Osteocyte (in vitro differentiated cells): ENCODE data around the gene PAPLN. TPM values are rescaled to one million over a fixed set of nuclear protein-coding genes. Genes with fewer than 3 reads are reported as not detected.
A peak's percentile ranks its signal among the peaks of the same experiment; 100 is the strongest.

Source experiments
- DNase-seq: peaks from one replicate; pipeline ENCODE4 v3.0.0; 2021; ENCODE audit warnings: mixed read lengths; ENCODE audit not compliant: unreplicated experiment; ENCODE audit errors: extremely low spot score
- H3K27ac Mint-ChIP-seq: one replicate; pipeline ENCODE4 v1.8.0; 2021; ENCODE audit warnings: mild to moderate bottlenecking, mixed read lengths; ENCODE audit not compliant: unreplicated experiment
- H3K27me3 Mint-ChIP-seq: one replicate; pipeline ENCODE4 v1.8.0; 2021; ENCODE audit warnings: mixed read lengths; ENCODE audit not compliant: unreplicated experiment
- H3K36me3 Mint-ChIP-seq: one replicate; pipeline ENCODE4 v1.8.0; 2021; ENCODE audit warnings: mixed read lengths; ENCODE audit not compliant: unreplicated experiment
- H3K4me1 Mint-ChIP-seq: one replicate; pipeline ENCODE4 v1.8.0; 2021; ENCODE audit warnings: mixed read lengths; ENCODE audit not compliant: unreplicated experiment
- H3K4me3 Mint-ChIP-seq: one replicate; pipeline ENCODE4 v1.8.0; 2021; ENCODE audit warnings: mild to moderate bottlenecking, moderate library complexity, mixed read lengths; ENCODE audit not compliant: unreplicated experiment
- H3K9me3 Mint-ChIP-seq: one replicate; pipeline ENCODE4 v1.8.0; 2021; ENCODE audit warnings: mixed read lengths; ENCODE audit not compliant: unreplicated experiment
- total RNA-seq: library from RNA; stranded (reverse); gene quantifications from 2 replicates; pipeline ENCODE4 v1.2.1, GENCODE V29; 2021
- TF ChIP-seq, protein P1 (sequence below): fragments of 200-600 bp; sonication (generic); IDR thresholded peaks from 2 replicates; pipeline ENCODE4 v1.5.0; 2021; ENCODE audit warnings: antibody characterized with exemption, mild to moderate bottlenecking, moderate library complexity

PAPLN gene
- total RNA-seq, 1 donor from 2014 or later, result 44.3 TPM

DNA sequence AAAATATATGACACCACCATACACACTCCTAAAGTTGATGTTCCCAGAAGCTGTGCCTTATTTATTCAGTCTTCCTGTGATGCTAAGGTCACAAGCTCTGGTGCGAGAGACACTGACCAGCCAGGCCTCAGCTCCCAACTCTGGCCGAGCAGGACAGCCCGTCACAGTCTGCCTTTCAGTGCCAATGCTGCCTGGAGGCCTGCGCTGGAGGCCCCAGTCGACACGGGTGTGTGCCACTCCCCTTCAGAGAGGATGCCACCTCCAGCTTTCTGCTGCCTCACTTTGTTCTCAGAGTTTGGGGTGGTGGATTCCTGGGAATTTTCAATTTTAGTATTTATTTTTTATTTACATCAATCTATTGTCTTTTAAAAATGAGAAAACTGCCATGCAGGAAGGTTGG, 7.3 kb upstream of the PAPLN start:
- Mint-ChIP-seq H3K9me3 (no peaks in the 10 kb centered on the region), H3K27ac (no peak overlapping the region), H3K27me3 (peaks cover 8% of the 10 kb centered on the region), H3K4me3 (no peak overlapping the region), H3K36me3 (peaks cover 2% of the 10 kb centered on the region), H3K4me1 (peaks cover 59% of the 10 kb centered on the region)
- TF ChIP-seq, protein P1, sequence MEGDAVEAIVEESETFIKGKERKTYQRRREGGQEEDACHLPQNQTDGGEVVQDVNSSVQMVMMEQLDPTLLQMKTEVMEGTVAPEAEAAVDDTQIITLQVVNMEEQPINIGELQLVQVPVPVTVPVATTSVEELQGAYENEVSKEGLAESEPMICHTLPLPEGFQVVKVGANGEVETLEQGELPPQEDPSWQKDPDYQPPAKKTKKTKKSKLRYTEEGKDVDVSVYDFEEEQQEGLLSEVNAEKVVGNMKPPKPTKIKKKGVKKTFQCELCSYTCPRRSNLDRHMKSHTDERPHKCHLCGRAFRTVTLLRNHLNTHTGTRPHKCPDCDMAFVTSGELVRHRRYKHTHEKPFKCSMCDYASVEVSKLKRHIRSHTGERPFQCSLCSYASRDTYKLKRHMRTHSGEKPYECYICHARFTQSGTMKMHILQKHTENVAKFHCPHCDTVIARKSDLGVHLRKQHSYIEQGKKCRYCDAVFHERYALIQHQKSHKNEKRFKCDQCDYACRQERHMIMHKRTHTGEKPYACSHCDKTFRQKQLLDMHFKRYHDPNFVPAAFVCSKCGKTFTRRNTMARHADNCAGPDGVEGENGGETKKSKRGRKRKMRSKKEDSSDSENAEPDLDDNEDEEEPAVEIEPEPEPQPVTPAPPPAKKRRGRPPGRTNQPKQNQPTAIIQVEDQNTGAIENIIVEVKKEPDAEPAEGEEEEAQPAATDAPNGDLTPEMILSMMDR, result no peak
- no peak for DNase-seq

DNA sequence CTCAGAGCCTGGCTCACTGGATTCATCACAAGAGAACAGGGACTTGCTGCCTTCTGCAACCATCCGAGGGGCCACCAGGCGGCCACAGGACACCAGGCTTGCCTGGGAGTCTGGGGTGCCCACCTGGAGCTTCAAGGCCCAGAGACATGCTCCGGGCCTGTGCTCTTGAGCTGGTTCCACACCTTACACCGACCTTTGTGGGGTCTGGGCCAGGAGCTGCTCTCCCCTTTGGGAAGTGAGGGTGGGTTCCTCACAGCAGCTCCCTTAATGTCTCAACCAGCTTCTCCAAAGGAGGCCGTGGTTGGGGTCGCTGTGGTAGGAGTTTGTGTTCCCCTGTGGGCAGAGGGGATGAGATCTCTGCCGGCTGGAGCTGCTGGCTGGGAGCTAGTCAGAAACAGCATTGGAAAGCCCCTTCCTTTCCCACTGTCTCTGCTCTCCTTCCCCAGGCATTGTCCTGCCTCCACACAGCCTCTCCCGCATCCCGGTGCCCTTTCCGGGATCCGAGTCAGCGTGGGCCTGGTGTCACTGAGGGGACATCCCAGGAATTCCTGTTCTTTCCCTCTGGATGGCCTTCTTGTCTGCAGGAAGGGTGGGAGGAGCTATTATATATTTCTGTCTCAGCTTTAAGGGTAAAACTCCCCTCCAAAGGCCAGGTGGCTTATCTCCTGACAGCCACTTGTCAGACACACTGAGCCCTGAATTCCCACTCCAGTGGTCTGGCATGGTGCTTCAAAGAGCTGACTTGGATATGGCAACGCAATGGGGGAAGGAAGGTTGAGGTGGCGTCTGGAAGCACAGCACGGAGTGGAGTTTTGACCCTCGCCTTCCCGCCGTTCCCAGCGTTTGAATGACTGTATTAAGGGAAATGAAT, 5.1 kb upstream of the PAPLN start:
- Mint-ChIP-seq H3K4me3 (no peak overlapping the region), H3K9me3 (no peaks in the 10 kb centered on the region), H3K27ac (no peak overlapping the region), H3K4me1 (peaks cover 73% of the 10 kb centered on the region), H3K27me3 (peaks cover 8% of the 10 kb centered on the region), H3K36me3 (no peaks in the 10 kb centered on the region)
- no peak for DNase-seq
- TF ChIP-seq, protein P1, result peak; percentile 30

DNA sequence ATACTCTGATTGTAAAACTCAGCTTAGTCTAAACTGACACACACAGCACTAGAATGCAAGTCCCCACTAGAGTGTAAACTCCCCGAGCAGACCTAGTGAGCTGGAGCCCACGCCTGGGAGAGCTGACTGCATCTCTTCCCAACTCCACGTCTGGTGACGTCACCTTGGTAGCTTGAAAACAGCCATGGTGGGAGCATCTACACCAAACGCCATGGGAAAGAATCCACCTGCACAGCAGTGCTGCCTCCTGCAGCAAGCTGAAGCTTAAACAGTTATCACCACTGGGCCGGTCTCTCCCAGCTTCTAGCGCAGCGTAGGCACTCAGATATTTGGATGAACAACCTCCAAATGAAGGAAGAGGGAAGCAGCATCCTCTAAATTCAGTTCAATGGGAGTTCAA, 4.3 kb upstream of the PAPLN start:
- TF ChIP-seq, protein P1, result no peak
- peaks cover 8% of the 10 kb centered on the region for H3K27me3 Mint-ChIP-seq
- peaks cover 66% of the 10 kb centered on the region for H3K4me1 Mint-ChIP-seq
- H3K36me3 Mint-ChIP-seq, result no peaks in the 10 kb centered on the region
- no peaks in the 10 kb centered on the region for H3K9me3 Mint-ChIP-seq
- no peak for DNase-seq
- no peak overlapping the region for H3K27ac Mint-ChIP-seq
- H3K4me3 Mint-ChIP-seq, result no peak overlapping the region

DNA sequence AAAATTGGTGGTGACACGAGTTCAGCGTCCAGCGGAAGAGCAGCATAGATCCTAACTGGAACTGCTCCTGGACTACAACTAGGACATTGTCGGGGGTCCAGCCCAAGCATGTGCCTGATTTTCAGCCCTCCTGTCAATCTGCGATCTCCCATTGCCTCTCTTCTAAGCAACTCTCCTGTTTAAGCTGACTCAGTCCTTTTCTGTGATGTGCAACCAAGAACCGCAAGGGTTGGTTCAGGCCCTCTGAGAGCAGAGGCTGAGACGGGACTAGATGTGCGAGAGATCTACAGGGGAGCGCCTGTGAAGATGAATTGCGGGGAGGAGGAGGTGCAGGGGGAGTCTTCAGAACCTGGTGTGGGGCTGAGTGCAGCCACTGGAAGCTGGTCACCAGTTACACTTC, 3.7 kb upstream of the PAPLN start:
- peaks cover 8% of the 10 kb centered on the region for H3K27me3 Mint-ChIP-seq
- H3K27ac Mint-ChIP-seq, result no peak overlapping the region
- no peak for DNase-seq
- peaks cover 64% of the 10 kb centered on the region for H3K4me1 Mint-ChIP-seq
- H3K4me3 Mint-ChIP-seq, result no peak overlapping the region
- no peaks in the 10 kb centered on the region for H3K36me3 Mint-ChIP-seq
- TF ChIP-seq, protein P1, result no peak
- no peaks in the 10 kb centered on the region for H3K9me3 Mint-ChIP-seq

DNA sequence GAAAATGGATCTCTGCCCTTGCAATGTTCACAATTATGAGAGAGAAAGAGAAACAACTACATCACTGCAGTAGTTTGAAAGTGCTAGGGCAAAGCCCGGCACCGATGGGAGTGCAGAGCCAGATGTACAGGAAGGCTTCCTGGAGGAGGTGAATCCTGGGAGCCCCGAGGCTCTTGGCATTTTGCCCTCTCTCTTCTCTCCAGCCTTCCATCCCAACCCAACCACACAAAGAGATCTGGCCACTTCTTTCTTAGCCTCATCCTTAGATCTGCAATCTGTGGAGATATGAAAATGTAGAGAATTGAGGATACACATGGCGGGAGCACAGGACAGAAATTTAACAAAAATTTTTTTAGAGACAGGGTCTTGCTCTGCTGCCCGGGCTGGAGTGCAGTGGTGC, 3.3 kb upstream of the PAPLN start:
- Mint-ChIP-seq H3K4me3 (no peak overlapping the region), H3K4me1 (peaks cover 64% of the 10 kb centered on the region), H3K27ac (no peak overlapping the region), H3K27me3 (peaks cover 8% of the 10 kb centered on the region), H3K9me3 (no peaks in the 10 kb centered on the region), H3K36me3 (no peaks in the 10 kb centered on the region)
- TF ChIP-seq, protein P1, result no peak
- no peak for DNase-seq
